Neural cell (in vitro differentiated cells): ENCODE results near the gene ATP11A.

Experiments
- EP300 ChIP-seq: fragments of 450-650 bp; conservative IDR thresholded peaks from 2 replicates; pipeline ENCODE4 v1.6.1; 2014; ENCODE audit warnings: antibody characterized with exemption, mild to moderate bottlenecking, moderate library complexity; ENCODE audit not compliant: poor library complexity, severe bottlenecking
- EZH2 ChIP-seq: fragments of 200-600, 300-800 bp; shearing (Covaris generic), sonication (generic); IDR thresholded peaks from 2 replicates; pipeline ENCODE4 v1.6.1; 2014; ENCODE audit warnings: antibody characterized with exemption, low read length, borderline replicate concordance, mild to moderate bottlenecking; ENCODE audit not compliant: insufficient read depth, poor library complexity, severe bottlenecking
- POLR2AphosphoS5 ChIP-seq: IDR thresholded peaks from 2 replicates; pipeline ENCODE4 v1.6.1; 2012
- SMC3 ChIP-seq: fragments of 450-650 bp; conservative IDR thresholded peaks from 2 replicates; pipeline ENCODE4 v1.6.1; 2014; ENCODE audit warnings: antibody characterized with exemption, mild to moderate bottlenecking, moderate library complexity; ENCODE audit not compliant: poor library complexity
- TF ChIP-seq, protein P1 (sequence below): IDR thresholded peaks from 2 replicates; pipeline ENCODE4 v1.6.1; 2012; ENCODE audit warnings: borderline replicate concordance
- TF ChIP-seq, protein P2 (sequence below): fragments of 450-650 bp; IDR thresholded peaks from 2 replicates; pipeline ENCODE4 v1.5.1; 2014; ENCODE audit warnings: antibody characterized with exemption, mild to moderate bottlenecking, moderate library complexity; ENCODE audit not compliant: poor library complexity, severe bottlenecking

DNA sequence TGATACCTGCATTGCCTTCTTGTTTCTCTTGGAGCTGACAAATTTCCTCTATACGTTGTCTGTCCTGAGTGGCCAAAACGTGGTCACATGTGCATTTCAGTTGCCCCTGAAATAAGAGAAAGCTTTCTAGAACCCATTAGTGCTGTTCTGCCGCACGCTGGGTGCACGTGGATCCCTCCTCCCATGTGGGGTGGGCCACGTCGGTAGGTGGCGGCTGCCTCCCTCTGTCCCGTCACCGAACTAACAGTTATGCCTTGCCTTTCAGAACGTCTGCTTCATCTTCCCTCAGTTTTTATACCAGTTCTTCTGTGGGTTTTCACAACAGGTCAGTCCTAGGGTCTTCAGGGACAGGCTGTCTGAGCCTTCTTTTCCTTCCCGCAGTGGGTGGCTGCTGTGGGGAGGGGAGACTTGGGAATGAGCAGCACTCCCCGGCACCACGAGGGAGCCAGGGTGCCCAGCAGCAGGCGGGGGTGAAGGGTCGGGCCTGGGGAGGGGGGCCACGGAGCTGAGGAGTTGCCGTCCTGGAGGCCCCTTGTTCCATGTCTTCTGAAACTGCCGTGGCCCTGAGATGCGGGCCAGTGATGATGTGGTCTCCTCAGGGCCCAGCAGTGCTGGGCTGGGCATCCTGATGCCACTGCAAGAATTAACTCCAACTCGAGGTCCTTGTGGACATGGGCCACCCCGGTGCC is 169.4 kb downstream of the ATP11A start:
- TF ChIP-seq, protein P1, sequence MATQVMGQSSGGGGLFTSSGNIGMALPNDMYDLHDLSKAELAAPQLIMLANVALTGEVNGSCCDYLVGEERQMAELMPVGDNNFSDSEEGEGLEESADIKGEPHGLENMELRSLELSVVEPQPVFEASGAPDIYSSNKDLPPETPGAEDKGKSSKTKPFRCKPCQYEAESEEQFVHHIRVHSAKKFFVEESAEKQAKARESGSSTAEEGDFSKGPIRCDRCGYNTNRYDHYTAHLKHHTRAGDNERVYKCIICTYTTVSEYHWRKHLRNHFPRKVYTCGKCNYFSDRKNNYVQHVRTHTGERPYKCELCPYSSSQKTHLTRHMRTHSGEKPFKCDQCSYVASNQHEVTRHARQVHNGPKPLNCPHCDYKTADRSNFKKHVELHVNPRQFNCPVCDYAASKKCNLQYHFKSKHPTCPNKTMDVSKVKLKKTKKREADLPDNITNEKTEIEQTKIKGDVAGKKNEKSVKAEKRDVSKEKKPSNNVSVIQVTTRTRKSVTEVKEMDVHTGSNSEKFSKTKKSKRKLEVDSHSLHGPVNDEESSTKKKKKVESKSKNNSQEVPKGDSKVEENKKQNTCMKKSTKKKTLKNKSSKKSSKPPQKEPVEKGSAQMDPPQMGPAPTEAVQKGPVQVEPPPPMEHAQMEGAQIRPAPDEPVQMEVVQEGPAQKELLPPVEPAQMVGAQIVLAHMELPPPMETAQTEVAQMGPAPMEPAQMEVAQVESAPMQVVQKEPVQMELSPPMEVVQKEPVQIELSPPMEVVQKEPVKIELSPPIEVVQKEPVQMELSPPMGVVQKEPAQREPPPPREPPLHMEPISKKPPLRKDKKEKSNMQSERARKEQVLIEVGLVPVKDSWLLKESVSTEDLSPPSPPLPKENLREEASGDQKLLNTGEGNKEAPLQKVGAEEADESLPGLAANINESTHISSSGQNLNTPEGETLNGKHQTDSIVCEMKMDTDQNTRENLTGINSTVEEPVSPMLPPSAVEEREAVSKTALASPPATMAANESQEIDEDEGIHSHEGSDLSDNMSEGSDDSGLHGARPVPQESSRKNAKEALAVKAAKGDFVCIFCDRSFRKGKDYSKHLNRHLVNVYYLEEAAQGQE = no peak
- TF ChIP-seq, protein P2, sequence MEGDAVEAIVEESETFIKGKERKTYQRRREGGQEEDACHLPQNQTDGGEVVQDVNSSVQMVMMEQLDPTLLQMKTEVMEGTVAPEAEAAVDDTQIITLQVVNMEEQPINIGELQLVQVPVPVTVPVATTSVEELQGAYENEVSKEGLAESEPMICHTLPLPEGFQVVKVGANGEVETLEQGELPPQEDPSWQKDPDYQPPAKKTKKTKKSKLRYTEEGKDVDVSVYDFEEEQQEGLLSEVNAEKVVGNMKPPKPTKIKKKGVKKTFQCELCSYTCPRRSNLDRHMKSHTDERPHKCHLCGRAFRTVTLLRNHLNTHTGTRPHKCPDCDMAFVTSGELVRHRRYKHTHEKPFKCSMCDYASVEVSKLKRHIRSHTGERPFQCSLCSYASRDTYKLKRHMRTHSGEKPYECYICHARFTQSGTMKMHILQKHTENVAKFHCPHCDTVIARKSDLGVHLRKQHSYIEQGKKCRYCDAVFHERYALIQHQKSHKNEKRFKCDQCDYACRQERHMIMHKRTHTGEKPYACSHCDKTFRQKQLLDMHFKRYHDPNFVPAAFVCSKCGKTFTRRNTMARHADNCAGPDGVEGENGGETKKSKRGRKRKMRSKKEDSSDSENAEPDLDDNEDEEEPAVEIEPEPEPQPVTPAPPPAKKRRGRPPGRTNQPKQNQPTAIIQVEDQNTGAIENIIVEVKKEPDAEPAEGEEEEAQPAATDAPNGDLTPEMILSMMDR = no peak
- TF ChIP-seq EZH2 = no peak
- TF ChIP-seq POLR2AphosphoS5 = no peak
- no peak for TF ChIP-seq SMC3
- no peak for TF ChIP-seq EP300
